Left ventricle myocardium superior (tissue), 1 donor: ENCODE results near the gene UBL4B. TPM values are rescaled to one million over a fixed set of nuclear protein-coding genes. Genes with fewer than 3 reads are reported as not detected.
"Not testable (repeated sequence)": the region's sequence is repeated elsewhere in the genome, so short reads cannot be mapped to it uniquely, and the experiment has no call there.

Source experiments
- ATAC-seq: fragments of 200-7000 bp; cut with Tn5 transposase; one replicate; pipeline ENCODE4 v1.9.1; 2020; ENCODE audit warnings: mild to moderate bottlenecking, moderate library complexity
- DNase-seq: peaks from one replicate; pipeline ENCODE4 v3.0.0-alpha.2; 2020
- intact Hi-C: fragments of 100-400 bp; cut with micrococcal nuclease; formaldehyde crosslinking; loops from one replicate; pipeline ENCODE4 v1.11.0; 2022
- long read RNA-seq: library from polyadenylated mRNA; unstranded; transcript quantifications from one replicate; pipeline ENCODE4 v2.0.0, GENCODE V29; 2021
- total RNA-seq: library from RNA; stranded (reverse); fragmentation: NEBNext Ultra II Directional; extraction: Animal tissue kit (Norgen Biotek cat#: 25700); gene quantifications from one replicate; pipeline ENCODE4 v1.2.1, GENCODE V29; 2021
- donor health status: DM: no; HTN: yes; CAD: no; lungs with severe emphysema.

UBL4B gene, protein sequence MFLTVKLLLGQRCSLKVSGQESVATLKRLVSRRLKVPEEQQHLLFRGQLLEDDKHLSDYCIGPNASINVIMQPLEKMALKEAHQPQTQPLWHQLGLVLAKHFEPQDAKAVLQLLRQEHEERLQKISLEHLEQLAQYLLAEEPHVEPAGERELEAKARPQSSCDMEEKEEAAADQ
- not detected for total RNA-seq
- long read RNA-seq: 0 reads

- DNase-seq (no peak), ATAC-seq (no peak)
- intact Hi-C loops: no loop called here
These were observed at the start of gene UBL4B for GRCh38 chr1:110112143-110112542. Gene UBL4B (plus strand): TSS chr1:110112443. CDS start chr1:110112535, 92 bp downstream.

- DNase-seq: no peak
- intact Hi-C loops: no loop called here
- ATAC-seq: no peak
These were observed 49.6 kb upstream of the UBL4B start for GRCh38 chr1:110062612-110063011.

GRCh38 chr1:110063781-110064180 is 48.5 kb upstream of the UBL4B start:
- ATAC-seq: no peak
- intact Hi-C loops: no loop called here
- no peak for DNase-seq

GRCh38 chr1:110064576-110065337 is 47.5 kb upstream of the UBL4B start:
- no peak for ATAC-seq

GRCh38 chr1:110065841-110066240 is 46.4 kb upstream of the UBL4B start:
- intact Hi-C loops: no loop called here
- DNase-seq (no peak), ATAC-seq (no peak)

More at GRCh38 chr1:110064576-110065337, 47.5 kb upstream of the UBL4B start:
- DNase-seq: no peak
- intact Hi-C loops: no loop called here

DNA sequence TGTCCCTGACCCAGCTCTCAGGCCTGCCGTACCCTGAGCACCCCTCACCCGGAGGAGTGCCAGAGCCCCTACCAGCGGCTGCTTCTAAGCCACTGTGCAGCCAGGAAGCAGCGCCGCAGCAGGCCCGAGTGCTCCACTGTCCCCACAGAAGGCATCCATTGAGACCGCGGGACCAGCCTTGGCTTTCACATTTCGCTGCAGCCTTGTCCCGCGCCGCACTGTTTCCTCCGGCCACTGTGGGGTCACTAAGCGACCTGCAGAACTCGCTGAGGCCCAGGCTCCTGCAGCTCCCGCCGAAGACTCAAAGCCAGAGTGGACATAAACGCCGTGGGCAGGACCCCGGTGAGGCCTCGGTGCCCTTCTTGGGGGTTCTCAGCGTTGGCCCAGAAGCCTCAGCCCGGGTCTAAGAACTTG is 44.8 kb upstream of the UBL4B start:
- DNase-seq (no peak), ATAC-seq (no peak)
- intact Hi-C loops: no loop called here

DNA sequence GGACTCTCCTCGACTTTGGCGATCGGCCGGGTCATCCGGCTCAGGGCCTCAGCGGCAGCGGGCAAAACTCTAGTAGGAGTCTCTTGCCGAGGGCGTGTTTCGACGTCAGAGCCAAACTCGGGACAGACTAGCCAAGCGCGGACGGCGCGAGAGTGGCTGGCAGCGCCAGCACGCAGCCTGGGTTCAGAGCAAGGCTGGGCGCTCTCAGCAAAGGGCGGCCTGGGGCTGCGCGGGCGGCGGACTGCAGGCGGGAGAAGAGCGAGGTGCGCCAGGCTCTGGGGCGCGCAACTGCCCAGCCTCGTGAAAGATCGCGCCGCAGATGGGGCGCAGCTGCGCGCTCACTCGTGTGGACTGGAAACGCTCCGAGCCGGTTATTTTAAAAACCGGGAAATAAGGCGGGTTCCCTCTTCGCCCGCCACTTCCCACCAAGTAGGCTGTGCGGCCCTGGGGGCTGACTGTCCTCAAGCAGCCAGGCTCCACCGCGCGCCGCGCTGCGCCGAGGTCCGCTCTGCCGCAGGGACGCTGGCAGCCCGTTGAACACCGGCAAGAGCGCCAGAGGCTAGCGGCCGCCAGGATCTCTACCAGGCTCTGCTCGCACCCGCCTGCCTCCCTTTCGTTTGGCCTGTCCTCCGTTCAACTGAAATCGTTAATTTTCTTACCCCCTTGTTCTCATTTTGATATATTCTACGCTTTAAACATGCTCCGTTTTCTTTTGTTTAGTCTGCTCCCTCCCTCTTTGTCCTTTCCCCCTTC is 44.2 kb upstream of the UBL4B start:
- intact Hi-C loops: no loop called here
- ATAC-seq (peak; percentile 16), DNase-seq (no peak)

DNA sequence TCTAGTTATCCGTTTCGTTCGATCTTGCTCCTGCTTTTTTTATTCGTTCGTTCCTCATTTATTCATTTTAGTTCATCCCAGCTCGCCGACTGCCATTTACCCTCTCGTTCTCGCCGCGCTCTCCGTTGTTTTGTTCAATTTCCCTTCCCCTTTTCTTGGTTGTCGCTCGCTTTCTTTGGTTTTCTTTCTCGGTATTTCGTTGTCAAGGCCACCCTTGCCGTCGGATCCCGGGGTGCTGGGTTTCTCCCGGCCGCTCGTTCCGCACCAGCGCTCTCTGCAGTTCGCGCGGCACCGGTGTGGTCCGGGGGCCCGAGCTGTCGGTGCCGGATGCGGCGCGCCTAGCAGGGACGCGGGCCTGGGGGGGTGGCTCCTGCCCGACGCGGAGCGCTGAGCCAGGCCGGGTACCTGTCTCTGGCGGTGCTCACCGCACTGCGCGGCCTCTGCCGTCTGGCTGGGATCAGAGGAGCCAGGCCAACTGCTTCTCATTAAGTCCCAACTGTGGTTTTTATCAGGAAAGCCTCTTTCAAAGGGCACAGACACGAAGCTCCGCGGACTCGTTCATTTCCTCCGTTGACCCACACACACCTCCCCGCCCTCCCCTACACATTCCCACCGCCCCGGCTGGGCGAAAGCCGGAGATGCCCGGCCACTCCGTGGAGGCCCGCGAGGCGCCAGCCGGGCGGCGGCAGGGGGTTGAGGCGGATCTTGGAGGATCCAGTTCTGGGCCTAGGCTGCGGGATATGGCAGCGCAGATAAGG is 43.4 kb upstream of the UBL4B start:
- no peak for ATAC-seq
- DNase-seq: no peak
- intact Hi-C loops: no loop called here

DNA sequence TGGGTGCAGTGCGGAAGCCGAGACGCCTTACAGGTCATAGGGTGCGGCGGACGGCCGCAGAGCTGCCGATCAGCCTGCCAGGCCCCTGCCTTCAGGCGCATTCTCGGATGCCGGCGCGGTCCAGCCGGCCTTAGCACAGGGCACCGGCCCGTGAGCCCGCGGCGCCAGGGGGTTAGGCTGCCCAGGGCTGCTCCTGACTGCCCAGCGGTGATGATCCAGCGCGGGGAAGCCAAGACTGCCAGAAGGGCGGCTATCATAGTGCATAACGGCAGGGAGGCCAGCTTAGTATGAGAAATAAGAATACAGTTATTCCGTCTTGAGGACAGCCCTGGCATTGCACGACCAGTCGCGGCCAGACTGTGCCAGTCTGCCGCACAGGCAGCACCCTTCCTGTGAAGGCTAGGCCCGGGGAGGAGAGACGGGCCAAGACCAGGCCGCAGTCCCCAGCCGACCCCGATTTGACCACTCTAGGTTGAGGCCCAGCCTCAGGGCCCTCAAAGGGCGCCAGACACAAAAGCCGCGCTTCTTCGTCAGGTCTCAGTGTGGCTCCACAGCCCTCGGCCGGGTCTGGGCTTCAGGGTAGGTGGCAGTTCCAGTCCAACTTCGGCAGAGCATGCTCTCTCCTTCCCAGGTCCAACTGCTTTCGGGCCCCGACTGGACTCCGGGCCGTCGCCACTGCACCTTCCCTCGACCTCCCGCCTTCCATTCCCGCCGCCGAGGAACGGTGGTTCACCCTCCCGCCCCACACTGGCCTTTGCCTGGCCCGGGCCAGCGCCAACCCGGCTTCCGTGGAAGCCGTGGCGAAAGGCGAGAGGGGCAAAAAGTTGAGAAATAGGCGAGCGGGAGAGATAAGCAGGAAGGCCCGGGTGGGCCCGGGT is 42.6 kb upstream of the UBL4B start:
- intact Hi-C loops: no loop called here
- ATAC-seq (peak; percentile 25), DNase-seq (no peak)

DNA sequence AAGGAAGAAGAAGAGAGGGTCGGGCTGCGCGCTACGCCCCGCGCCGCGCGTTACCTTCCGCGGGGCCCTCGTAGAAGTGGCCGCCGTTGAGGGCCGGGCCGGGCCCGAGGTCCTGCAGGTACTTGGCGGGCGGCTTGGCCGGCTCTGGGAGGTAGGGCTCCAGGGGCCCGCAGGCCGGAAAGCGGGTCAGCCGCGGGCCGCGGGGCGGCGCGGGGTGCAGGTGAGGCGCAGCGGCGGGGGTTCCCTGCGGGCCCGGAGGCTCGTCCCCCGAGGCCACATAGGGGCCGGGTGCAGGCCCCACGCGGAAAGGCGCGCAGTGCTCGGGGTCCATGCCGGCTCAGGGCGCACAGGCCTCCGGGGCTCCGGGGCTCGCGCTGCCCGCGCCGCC is 42.0 kb upstream of the UBL4B start:
- no peak for DNase-seq
- peak; percentile 24 for ATAC-seq
- intact Hi-C loops: no loop called here

GRCh38 chr1:110070671-110071242 is 41.5 kb upstream of the UBL4B start, which contains the start of gene ALX3:
Gene ALX3 (minus strand): TSS chr1:110070672. CDS start chr1:110070612, 60 bp downstream.
- DNase-seq: no peak
- intact Hi-C loops: no loop called here
- ATAC-seq: no peak

DNA sequence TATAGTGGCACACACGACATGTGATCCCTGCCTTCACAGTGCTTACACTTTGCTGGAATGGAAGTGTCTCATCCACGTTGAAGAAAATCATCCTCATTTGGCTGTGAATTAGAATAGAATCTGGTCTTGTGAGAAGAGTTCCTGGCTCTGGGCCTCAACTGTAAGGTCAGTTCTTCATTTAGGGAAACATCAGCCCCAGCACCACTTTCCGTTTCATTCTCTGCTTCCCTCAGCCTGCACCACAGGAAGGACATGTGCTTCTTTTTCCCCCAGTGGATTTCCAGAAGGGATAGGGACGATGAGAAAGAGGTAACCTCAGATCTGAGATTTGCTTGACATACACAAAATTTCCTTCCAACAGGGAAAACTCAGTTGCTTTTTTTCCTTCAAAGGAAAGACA is 38.1 kb upstream of the UBL4B start:
- ATAC-seq (no peak), DNase-seq (no peak)
- intact Hi-C loops: no loop called here

DNA sequence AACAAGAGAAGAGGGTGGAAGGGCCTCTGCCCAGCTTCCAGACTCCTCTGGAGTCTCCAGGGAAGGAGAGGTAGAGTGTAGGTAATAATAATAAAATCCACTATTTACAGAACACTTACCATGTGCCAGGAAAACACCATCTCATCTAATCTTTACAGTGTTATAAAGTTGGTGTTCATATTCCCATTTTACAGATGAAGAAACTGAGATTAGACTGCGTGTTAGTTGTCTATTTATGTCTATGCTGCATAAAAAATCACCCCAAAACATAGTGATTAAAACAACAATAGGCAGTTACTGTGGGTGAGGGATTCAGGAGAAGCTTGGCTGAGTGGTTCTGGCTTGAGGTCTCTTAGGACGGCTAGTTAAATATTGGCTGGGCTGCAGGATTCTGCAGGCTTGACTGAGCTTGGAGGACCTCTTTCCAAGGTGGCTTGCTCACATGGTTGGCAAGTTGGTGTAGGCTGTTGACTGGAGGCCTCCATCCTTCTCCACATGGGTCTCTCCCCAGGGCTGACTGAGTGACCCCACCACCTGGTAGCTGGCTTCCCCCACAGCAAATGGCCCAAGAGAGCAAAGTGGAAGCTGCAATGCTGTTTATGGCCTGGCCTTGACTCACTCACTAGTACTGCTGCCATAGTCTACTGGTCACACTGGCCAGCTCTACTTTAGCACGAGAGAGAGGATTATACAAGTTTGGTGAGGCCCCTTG is 35.3 kb upstream of the UBL4B start:
- DNase-seq (no peak), ATAC-seq (no peak)
- intact Hi-C loops: no loop called here

DNA sequence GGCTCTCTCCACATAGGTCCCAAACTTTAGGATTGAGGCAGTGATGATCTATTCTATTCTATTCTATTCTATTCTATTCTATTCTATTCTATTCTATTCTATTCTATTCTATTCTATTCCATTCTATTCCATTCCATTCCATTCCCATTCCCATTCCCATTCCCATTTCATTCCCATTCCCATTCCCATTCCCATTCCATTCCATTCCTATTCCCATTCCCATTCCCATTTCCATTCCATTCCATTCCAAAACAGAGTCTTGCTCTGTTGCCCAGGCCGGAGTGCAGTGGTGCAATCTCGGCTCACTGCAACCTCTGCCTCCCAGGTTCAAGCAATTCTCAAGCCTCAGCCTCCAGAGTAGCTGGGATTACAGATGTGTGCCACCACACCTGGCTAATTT is 32.2 kb upstream of the UBL4B start:
- DNase-seq, ATAC-seq, intact Hi-C loops: not testable (repeated sequence)

GRCh38 chr1:110081061-110081460 is 31.2 kb upstream of the UBL4B start:
- DNase-seq (no peak), ATAC-seq (no peak)
- intact Hi-C loops: no loop called here

DNA sequence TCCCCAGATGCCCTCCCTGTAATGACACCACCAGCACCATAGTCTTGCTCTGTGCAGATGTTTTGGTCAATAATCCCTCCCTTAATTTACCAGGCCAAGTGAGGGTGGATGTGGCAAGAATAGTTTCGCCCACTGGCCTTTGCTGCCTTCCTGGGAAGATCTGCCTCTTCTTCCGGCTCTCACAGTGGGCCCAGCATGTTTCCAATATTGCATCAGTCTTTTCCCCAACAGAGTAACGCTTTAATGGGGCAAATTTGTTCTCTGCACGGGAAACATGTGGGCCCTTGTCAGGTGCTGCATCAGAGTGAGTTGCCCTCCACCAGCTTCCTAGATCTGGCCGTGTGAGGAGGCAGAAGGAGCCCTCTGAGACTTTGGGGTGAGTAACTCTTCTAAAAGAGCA is 29.8 kb upstream of the UBL4B start:
- DNase-seq (no peak), ATAC-seq (no peak)
- intact Hi-C loops: no loop called here

GRCh38 chr1:110083061-110083865 is 29.0 kb upstream of the UBL4B start:
- DNase-seq (no peak), ATAC-seq (no peak)
- intact Hi-C loops: no loop called here
